ENCODE data around the gene REXO1. TPM values are rescaled to one million over a fixed set of nuclear protein-coding genes. Genes with fewer than 3 reads are reported as not detected.

REXO1 gene
- total RNA-seq, 4 donors from 2014 or later, result 11.4 to 29.9 (median 16.1) TPM

DNA sequence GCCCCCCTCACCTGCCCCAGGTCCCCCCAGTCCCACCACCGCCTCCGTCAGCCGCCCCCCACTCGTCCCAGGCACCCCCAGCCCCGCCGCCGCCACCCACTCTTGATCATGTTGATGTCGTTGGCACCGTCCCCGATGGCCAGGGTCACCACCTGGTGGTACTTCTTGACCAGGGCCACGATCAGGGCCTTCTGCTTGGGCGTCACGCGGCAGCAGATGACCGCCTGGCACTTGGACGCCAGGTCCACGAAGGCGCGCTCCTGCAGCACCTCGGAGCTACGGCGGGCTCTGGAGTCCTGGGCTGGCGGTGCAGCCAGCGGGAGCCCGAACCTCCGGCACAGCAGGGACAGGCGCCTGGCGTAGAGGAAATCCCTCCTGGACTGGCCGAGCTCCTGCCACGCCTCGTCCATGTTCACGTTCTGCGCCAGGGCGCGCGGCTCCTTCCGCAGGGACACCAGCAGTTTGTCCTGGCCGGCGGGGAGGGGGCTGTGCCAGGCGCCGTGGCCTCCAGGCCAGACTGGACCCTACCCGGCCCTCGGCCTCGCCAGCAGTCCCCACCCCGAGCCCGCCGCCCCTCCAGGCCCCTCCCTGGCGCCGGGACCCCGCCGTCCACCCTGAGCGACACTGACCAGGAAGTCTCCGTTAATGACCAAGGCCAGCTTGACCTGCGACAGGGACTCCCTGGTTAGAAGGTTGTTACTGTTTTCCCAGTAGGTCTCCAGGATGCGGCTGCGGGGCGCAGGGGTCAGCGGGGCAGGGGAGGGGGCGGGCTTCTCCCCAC is 58.8 kb downstream of the REXO1 start:
- no peak for ATAC-seq
- peaks cover 0 to 14% (median 2%) of the 10 kb centered on the region in 3 donors for H3K4me1 ChIP-seq
- no peak for TF ChIP-seq POLR2AphosphoS5 (IDR thresholded peaks at IDR 0.05)
- WGBS, 2 donors (ENCODE audit: low coverage in 1 of 2), result 11 to 20% methylated on average over 5 to 6 of the region's 59 CpGs
- H3K4me3 ChIP-seq, result peak overlapping the region in 1 of 2 donors; percentile 22
- H3K27me3 ChIP-seq, result peaks cover 87% of the 10 kb centered on the region
- H3K36me3 ChIP-seq, result no peaks in the 10 kb centered on the region
- H3K9me3 ChIP-seq, result peaks cover 0 to 4% (median 0%) of the 10 kb centered on the region in 3 donors
- H3K27ac ChIP-seq, result no peak overlapping the region

DNA sequence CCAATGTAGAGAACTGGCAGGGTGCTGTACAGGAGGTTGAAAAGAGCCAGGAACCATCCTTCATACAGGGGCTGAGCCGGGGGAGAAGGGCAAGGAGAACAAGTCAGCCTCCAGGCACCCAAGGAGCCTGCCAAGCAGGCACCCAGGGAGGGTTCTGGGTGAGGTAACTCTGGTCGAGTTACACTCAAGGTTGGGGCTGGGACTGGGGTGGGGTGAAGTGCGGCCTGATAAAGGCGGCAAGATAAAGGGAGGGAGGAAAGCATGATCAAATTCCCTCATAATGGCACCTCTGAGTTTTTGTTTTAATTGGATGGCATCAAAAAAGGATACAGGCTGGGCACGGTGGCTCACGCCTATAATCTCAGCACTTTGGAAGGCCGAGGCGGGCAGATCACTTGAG is 61.2 kb downstream of the REXO1 start:
- no peak overlapping the region for H3K4me3 ChIP-seq
- 64 to 72% methylated on average over 8 of the region's 8 CpGs for WGBS, 2 donors (ENCODE audit: low coverage in 1 of 2)
- H3K4me1 ChIP-seq, result peaks cover 0 to 14% (median 2%) of the 10 kb centered on the region in 3 donors
- ATAC-seq, result no peak
- peaks cover 0 to 20% (median 0%) of the 10 kb centered on the region in 3 donors for H3K9me3 ChIP-seq
- TF ChIP-seq, protein P1, sequence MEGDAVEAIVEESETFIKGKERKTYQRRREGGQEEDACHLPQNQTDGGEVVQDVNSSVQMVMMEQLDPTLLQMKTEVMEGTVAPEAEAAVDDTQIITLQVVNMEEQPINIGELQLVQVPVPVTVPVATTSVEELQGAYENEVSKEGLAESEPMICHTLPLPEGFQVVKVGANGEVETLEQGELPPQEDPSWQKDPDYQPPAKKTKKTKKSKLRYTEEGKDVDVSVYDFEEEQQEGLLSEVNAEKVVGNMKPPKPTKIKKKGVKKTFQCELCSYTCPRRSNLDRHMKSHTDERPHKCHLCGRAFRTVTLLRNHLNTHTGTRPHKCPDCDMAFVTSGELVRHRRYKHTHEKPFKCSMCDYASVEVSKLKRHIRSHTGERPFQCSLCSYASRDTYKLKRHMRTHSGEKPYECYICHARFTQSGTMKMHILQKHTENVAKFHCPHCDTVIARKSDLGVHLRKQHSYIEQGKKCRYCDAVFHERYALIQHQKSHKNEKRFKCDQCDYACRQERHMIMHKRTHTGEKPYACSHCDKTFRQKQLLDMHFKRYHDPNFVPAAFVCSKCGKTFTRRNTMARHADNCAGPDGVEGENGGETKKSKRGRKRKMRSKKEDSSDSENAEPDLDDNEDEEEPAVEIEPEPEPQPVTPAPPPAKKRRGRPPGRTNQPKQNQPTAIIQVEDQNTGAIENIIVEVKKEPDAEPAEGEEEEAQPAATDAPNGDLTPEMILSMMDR (IDR thresholded peaks at IDR 0.05), result no peak
- TF ChIP-seq EP300 (IDR thresholded peaks at IDR 0.05), result no peak
- no peak for TF ChIP-seq POLR2AphosphoS5 (IDR thresholded peaks at IDR 0.05)
- no peak for TF ChIP-seq POLR2A (IDR thresholded peaks at IDR 0.05)
- no peak overlapping the region for H3K27ac ChIP-seq
- no peaks in the 10 kb centered on the region for H3K36me3 ChIP-seq
- peaks cover 92% of the 10 kb centered on the region for H3K27me3 ChIP-seq

DNA sequence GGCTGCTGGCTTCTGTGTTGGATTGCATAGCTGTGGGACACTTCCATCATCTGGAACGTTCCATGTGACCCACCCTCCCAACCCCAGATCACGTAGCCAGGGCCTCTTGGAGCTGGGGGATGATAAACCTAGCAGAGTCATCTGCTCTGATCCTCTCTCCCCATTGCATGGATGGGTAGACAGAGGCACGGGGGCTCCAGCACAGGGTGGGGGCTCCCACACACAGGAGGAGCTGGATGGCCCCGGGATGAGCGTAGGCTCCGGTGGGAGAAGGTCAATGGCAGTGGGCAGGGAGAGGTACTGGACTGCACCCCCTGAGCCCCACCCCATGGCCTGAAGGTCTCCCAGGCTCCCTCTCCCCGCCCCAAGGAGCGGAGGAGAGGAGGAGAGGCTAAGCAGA is 61.6 kb downstream of the REXO1 start:
- peaks cover 92% of the 10 kb centered on the region for H3K27me3 ChIP-seq
- peaks cover 0 to 25% (median 0%) of the 10 kb centered on the region in 3 donors for H3K9me3 ChIP-seq
- TF ChIP-seq EP300 (IDR thresholded peaks at IDR 0.05) (no peak), POLR2A (IDR thresholded peaks at IDR 0.05) (no peak), POLR2AphosphoS5 (IDR thresholded peaks at IDR 0.05) (no peak)
- TF ChIP-seq, protein P1 (IDR thresholded peaks at IDR 0.05), result no peak
- no peaks in the 10 kb centered on the region for H3K36me3 ChIP-seq
- no peak overlapping the region for H3K4me3 ChIP-seq
- H3K4me1 ChIP-seq, result peaks cover 0 to 14% (median 2%) of the 10 kb centered on the region in 3 donors
- no peak overlapping the region for H3K27ac ChIP-seq
- WGBS, 2 donors (ENCODE audit: low coverage in 1 of 2), result no CpG with 5 or more reads among the region's 8 CpGs
- no peak for ATAC-seq

DNA sequence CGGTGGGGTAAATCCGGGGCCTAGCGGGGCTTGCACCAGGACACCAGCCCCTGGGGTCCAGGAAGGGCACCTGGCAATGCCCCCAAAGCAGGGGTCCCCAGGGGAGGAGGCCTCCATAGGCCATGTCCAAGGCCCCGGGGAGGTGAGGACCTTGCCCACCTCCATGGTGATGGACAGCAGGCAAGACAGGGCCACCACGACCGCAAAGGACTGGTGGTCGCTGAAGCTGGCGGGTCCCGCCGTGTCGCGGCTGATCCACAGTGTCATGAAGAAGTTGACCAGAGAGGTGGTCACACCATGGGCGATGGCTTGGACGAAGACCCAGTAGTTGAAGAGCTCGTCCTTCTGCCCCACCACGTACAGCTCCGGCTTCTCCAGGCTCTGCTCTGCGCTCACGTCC is 63.0 kb downstream of the REXO1 start:
- WGBS, 2 donors (ENCODE audit: low coverage in 1 of 2), result 94% methylated on average over 8 of the region's 19 CpGs; no CpG with 5 or more reads in 1 of the 2 donors

DNA sequence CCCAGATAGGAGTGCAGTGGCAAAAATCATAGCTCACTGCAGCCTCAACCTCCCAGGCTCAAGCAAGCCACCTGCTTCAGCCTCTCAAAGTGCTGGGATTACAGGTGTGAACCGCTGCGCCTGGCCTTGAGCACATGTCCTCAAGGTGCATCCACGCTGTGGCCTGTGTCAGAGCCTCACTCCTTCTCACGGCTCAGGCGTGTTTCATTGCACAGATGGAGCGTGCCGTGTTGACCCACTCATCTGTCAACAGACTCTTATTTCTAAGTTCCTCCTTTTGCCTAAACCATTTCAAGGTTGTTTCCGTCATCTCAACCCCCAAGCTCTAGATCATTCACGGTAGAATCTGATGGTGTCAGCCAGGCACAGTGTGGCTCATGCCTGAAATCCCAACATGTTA is 64.4 kb downstream of the REXO1 start:
- TF ChIP-seq POLR2A (IDR thresholded peaks at IDR 0.05), result no peak
- TF ChIP-seq, protein P1 (IDR thresholded peaks at IDR 0.05), result no peak
- TF ChIP-seq POLR2AphosphoS5 (IDR thresholded peaks at IDR 0.05), result no peak
- no peak for TF ChIP-seq EP300 (IDR thresholded peaks at IDR 0.05)
- Histone ChIP-seq H3K27me3 (peaks cover 95% of the 10 kb centered on the region), H3K27ac (no peak overlapping the region), H3K4me3 (no peak overlapping the region), H3K4me1 (peaks cover 0 to 3% (median 0%) of the 10 kb centered on the region in 3 donors), H3K9me3 (peaks cover 0 to 28% (median 0%) of the 10 kb centered on the region in 3 donors), H3K36me3 (no peaks in the 10 kb centered on the region)
- no peak for ATAC-seq
- 84% methylated on average over 7 of the region's 9 CpGs; no CpG with 5 or more reads in 1 of the 2 donors for WGBS, 2 donors (ENCODE audit: low coverage in 1 of 2)

More for the DNA sequence above, 63.0 kb downstream of the REXO1 start:
- H3K9me3 ChIP-seq, result peaks cover 0 to 28% (median 0%) of the 10 kb centered on the region in 3 donors
- H3K36me3 ChIP-seq, result no peaks in the 10 kb centered on the region
- H3K4me1 ChIP-seq, result peaks cover 0 to 14% (median 2%) of the 10 kb centered on the region in 3 donors
- TF ChIP-seq POLR2A (IDR thresholded peaks at IDR 0.05), result no peak
- TF ChIP-seq, protein P1 (IDR thresholded peaks at IDR 0.05), result no peak
- TF ChIP-seq POLR2AphosphoS5 (IDR thresholded peaks at IDR 0.05), result no peak
- no peak for TF ChIP-seq EP300 (IDR thresholded peaks at IDR 0.05)
- H3K27ac ChIP-seq, result no peak overlapping the region
- H3K4me3 ChIP-seq, result no peak overlapping the region
- peaks cover 92% of the 10 kb centered on the region for H3K27me3 ChIP-seq
- no peak for ATAC-seq
